K562 (cell line): ENCODE results near the gene NBR1. TPM values are rescaled to one million over a fixed set of nuclear protein-coding genes. Genes with fewer than 3 reads are reported as not detected.

Source experiments
- BHLHE40 ChIP-seq: IDR thresholded peaks from 2 replicates; pipeline ENCODE4 v1.6.1; 2011; ENCODE audit warnings: low read length, improper control_type of control experiment
- ETV6 ChIP-seq, 3 experiments: fragments of 150-350 bp in 1 of 3; sonication (generic) in 1 of 3; formaldehyde crosslinking in 1 of 3; IDR thresholded peaks; 2 replicates each; pipeline versions ENCODE4 v1.6.1 to v1.8.0; 2014 to 2022; ENCODE audit warnings: borderline replicate concordance in 2 of 3, low read depth in 2 of 3, antibody characterized with exemption in 1 of 3, low read length in 1 of 3, mild to moderate bottlenecking in 1 of 3, missing genetic modification reagents in 1 of 3
- FOS ChIP-seq: IDR thresholded peaks from 3 replicates; pipeline ENCODE4 v1.6.1; 2011; ENCODE audit not compliant: insufficient read length; ENCODE audit errors: extremely low read depth
- FOXJ2 ChIP-seq: fragments of 200-800 bp; sonication (Bioruptor generic); IDR thresholded peaks from 2 replicates; pipeline ENCODE4 v1.6.1; 2016; ENCODE audit warnings: missing genetic modification characterization, missing compliant biosample characterization
- HDGF ChIP-seq: fragments of 450-650 bp; IDR thresholded peaks from 2 replicates; pipeline ENCODE4 v1.6.1; 2016
- HNRNPLL ChIP-seq: fragments of 200-400 bp; formaldehyde crosslinking; IDR thresholded peaks from 2 replicates; pipeline ENCODE4 v1.6.1; 2017; ENCODE audit warnings: low read length, low read depth, mild to moderate bottlenecking; ENCODE audit not compliant: poor library complexity, severe bottlenecking
- L3MBTL2 ChIP-seq: fragments of 450-650 bp; IDR thresholded peaks from 2 replicates; pipeline ENCODE4 v1.6.1; 2016; ENCODE audit warnings: mild to moderate bottlenecking, moderate library complexity
- LCOR ChIP-seq: sonication (generic); formaldehyde crosslinking; IDR thresholded peaks from 2 replicates; pipeline ENCODE4 v1.8.0; 2022; ENCODE audit warnings: mild to moderate bottlenecking, missing genetic modification reagents
- NELFE ChIP-seq: IDR thresholded peaks from 2 replicates; pipeline ENCODE4 v1.6.1; 2011; ENCODE audit warnings: mild to moderate bottlenecking; ENCODE audit not compliant: insufficient read depth, insufficient read length
- NR2C2 ChIP-seq, 2 experiments: fragments of 200-800 bp in 1 of 2; sonication (Bioruptor generic) in 1 of 2; sonication (generic) in 1 of 2; formaldehyde crosslinking in 1 of 2; IDR thresholded peaks; 2 replicates each; pipeline versions ENCODE4 v1.6.1 to v1.8.0; 2016 to 2022; ENCODE audit warnings: mild to moderate bottlenecking in 1 of 2, missing compliant biosample characterization in 1 of 2, missing genetic modification characterization in 1 of 2, missing genetic modification reagents in 1 of 2
- PRMT5 ChIP-seq: sonication (generic); formaldehyde crosslinking; IDR thresholded peaks from 2 replicates; pipeline ENCODE4 v1.5.0; 2020; ENCODE audit warnings: missing genetic modification reagents
- SMAD4 ChIP-seq: fragments of 250-450 bp; sonication (Bioruptor Pico); conservative IDR thresholded peaks from 2 replicates; pipeline ENCODE4 v1.8.0; 2021; ENCODE audit warnings: inconsistent platforms, mild to moderate bottlenecking, moderate library complexity
- SMC3 ChIP-seq: conservative IDR thresholded peaks from 2 replicates; pipeline ENCODE4 v1.6.1; 2011; ENCODE audit warnings: low read depth, low read length, improper control_type of control experiment; ENCODE audit not compliant: insufficient read depth
- ZNF24 ChIP-seq: fragments of 450-650 bp; IDR thresholded peaks from 2 replicates; pipeline ENCODE4 v1.6.1; 2016
- ZNF384 ChIP-seq: IDR thresholded peaks from 2 replicates; pipeline ENCODE4 v1.6.1; 2012; ENCODE audit warnings: low read depth, low read length, improper control_type of control experiment
- polyA plus RNA-seq, 8 experiments: library from polyadenylated mRNA; depleted of rRNA in 4 of 8; stranded (reverse) in 5 of 8; unstranded in 3 of 8; fragments of >200 nt; fragmentation: Nextera tagmentation in 2 of 8; fragmentation: Illumina TruSeq in 1 of 8; extraction: Ambion mirVana in 2 of 8; extraction: Trizol in 1 of 8; gene quantifications; 2 replicates each; pipeline versions ENCODE4 v1.2.1 to v1.2.3, GENCODE V29; 2011 to 2014; ENCODE audit warnings: inconsistent platforms in 1 of 8, missing spikeins in 1 of 8
- total RNA-seq, 7 experiments: library from RNA; depleted of rRNA in 6 of 7; stranded (reverse); fragments of >200 nt in 6 of 7; fragmentation: Illumina TruSeq in 2 of 7; extraction: Trizol in 2 of 7; gene quantifications; 2 replicates each; pipeline versions ENCODE4 v1.2.1 to v1.2.3, GENCODE V29; 2011 to 2021; ENCODE audit warnings: low replicate concordance in 1 of 7
- TF ChIP-seq, protein P1 (sequence below): sonication (generic); formaldehyde crosslinking; IDR thresholded peaks from 2 replicates; pipeline ENCODE4 v1.4.0; 2020; ENCODE audit warnings: mild to moderate bottlenecking, missing genetic modification reagents
- TF ChIP-seq, protein P2 (sequence below): sonication (generic); formaldehyde crosslinking; IDR thresholded peaks from 2 replicates; pipeline ENCODE4 v1.8.1; 2023; ENCODE audit warnings: missing genetic modification reagents, mild to moderate bottlenecking, borderline replicate concordance
- TF ChIP-seq, protein P3 (sequence below): fragments of 450-650 bp; formaldehyde crosslinking; conservative IDR thresholded peaks from 2 replicates; pipeline ENCODE4 v1.4.0; 2022; ENCODE audit warnings: mild to moderate bottlenecking, missing genetic modification characterization

Gene NBR1
- total and polyA plus RNA-seq, 9 of the 15 experiments (the other 6 are each of a cell fraction or from before 2014, with no cell fraction given): 4.2 to 70.1 (median 39.9) TPM

DNA sequence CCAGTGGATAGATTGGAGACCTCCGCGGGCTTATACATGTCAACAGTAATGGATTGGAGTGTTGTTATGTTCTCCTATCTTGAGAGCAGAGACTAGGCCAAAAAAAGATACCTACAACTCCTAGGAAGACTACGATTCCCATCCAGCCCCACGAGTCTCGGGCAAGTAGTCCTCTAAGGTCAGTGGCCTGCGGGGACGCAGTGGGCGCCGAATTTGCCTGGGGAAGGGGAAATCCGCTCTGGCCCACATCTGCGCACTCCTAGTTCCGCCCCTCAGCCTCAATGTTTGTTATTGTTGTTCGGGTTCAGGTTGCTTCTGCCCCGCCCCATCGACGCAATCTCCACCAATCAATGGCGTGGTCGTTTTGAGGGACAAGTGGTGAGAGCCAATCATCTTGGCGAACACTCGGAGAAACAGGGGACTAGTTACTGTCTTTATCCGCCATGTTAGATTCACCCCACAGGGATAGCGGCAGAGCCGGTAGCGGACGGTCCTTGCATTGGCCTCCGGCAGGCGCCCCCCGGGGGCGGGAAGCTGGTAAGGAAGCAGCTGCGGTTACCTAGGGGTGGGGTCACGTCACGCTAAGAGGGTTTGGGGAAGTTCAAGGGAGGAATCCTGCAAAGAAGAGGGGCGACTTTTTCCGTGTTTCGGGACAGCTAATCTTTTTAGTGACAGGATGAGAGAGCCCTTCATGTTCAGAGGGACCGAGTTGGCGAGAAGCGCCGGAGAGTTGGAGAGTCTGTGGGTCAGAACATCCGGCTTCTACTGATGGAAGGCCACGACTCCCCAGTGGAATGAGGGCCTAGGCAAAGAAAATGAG, at the start of gene NBR1 (continued):
- TF ChIP-seq HNRNPLL (peak; percentile 39), BHLHE40 (peak; percentile 54), ETV6 (IDR thresholded peaks at IDR 0.05; ENCODE audit: borderline replicate concordance in 1 of 2, low read depth in 2 of 2, low read length in 1 of 2) (peak in 1 of 2 experiments; percentile 40; a peak in 1 of 4 replicates), ETV6 (CRISPR knock-in tag; IDR thresholded peaks at IDR 0.05; ENCODE audit: borderline replicate concordance) (no peak), FOXJ2 (peak; percentile 79; the same call in 1 of the 2 replicates), NR2C2 (CRISPR knock-in tag; IDR thresholded peaks at IDR 0.05) (no peak), NR2C2 (tag; IDR thresholded peaks at IDR 0.05) (peak; percentile 94), LCOR (CRISPR knock-in tag) (0 out of 2 replicates have a peak, but pooled peaks have one; percentile 72), SMC3 (0 out of 2 replicates have a peak, but pooled peaks have one; percentile 34), HDGF (0 out of 2 replicates have a peak, but pooled peaks have one; percentile 8), PRMT5 (CRISPR knock-in tag) (0 out of 2 replicates have a peak, but pooled peaks have one; percentile 23), SMAD4 (CRISPR knock-in tag) (0 out of 2 replicates have a peak, but pooled peaks have one; percentile 32), ZNF384 (0 out of 2 replicates have a peak, but pooled peaks have one; percentile 14), NELFE (no peak), L3MBTL2 (peak; percentile 25; the same call in 1 of the 2 replicates), FOS (peak; percentile 94), ZNF24 (no peak)
- TF ChIP-seq, protein P1, sequence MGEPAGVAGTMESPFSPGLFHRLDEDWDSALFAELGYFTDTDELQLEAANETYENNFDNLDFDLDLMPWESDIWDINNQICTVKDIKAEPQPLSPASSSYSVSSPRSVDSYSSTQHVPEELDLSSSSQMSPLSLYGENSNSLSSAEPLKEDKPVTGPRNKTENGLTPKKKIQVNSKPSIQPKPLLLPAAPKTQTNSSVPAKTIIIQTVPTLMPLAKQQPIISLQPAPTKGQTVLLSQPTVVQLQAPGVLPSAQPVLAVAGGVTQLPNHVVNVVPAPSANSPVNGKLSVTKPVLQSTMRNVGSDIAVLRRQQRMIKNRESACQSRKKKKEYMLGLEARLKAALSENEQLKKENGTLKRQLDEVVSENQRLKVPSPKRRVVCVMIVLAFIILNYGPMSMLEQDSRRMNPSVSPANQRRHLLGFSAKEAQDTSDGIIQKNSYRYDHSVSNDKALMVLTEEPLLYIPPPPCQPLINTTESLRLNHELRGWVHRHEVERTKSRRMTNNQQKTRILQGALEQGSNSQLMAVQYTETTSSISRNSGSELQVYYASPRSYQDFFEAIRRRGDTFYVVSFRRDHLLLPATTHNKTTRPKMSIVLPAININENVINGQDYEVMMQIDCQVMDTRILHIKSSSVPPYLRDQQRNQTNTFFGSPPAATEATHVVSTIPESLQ (CRISPR knock-in tag): 0 out of 2 replicates have a peak, but pooled peaks have one; percentile 9
- TF ChIP-seq, protein P2, sequence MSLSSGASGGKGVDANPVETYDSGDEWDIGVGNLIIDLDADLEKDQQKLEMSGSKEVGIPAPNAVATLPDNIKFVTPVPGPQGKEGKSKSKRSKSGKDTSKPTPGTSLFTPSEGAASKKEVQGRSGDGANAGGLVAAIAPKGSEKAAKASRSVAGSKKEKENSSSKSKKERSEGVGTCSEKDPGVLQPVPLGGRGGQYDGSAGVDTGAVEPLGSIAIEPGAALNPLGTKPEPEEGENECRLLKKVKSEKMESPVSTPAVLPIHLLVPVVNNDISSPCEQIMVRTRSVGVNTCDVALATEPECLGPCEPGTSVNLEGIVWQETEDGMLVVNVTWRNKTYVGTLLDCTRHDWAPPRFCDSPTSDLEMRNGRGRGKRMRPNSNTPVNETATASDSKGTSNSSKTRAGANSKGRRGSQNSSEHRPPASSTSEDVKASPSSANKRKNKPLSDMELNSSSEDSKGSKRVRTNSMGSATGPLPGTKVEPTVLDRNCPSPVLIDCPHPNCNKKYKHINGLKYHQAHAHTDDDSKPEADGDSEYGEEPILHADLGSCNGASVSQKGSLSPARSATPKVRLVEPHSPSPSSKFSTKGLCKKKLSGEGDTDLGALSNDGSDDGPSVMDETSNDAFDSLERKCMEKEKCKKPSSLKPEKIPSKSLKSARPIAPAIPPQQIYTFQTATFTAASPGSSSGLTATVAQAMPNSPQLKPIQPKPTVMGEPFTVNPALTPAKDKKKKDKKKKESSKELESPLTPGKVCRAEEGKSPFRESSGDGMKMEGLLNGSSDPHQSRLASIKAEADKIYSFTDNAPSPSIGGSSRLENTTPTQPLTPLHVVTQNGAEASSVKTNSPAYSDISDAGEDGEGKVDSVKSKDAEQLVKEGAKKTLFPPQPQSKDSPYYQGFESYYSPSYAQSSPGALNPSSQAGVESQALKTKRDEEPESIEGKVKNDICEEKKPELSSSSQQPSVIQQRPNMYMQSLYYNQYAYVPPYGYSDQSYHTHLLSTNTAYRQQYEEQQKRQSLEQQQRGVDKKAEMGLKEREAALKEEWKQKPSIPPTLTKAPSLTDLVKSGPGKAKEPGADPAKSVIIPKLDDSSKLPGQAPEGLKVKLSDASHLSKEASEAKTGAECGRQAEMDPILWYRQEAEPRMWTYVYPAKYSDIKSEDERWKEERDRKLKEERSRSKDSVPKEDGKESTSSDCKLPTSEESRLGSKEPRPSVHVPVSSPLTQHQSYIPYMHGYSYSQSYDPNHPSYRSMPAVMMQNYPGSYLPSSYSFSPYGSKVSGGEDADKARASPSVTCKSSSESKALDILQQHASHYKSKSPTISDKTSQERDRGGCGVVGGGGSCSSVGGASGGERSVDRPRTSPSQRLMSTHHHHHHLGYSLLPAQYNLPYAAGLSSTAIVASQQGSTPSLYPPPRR (CRISPR knock-in tag): no peak
- TF ChIP-seq, protein P3, sequence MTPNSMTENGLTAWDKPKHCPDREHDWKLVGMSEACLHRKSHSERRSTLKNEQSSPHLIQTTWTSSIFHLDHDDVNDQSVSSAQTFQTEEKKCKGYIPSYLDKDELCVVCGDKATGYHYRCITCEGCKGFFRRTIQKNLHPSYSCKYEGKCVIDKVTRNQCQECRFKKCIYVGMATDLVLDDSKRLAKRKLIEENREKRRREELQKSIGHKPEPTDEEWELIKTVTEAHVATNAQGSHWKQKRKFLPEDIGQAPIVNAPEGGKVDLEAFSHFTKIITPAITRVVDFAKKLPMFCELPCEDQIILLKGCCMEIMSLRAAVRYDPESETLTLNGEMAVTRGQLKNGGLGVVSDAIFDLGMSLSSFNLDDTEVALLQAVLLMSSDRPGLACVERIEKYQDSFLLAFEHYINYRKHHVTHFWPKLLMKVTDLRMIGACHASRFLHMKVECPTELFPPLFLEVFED: 0 out of 2 replicates have a peak, but pooled peaks have one; percentile 44
